ENCODE data around the gene SSBP3.

The SSBP3 gene

GRCh38 chr1:54410359-54410758 lies 4.2 kb upstream of the SSBP3 start:
- no peak for DNase-seq (ENCODE audit: low read depth in 2 of 2, low spot score in 1 of 2)

GRCh38 chr1:54409156-54410142 lies 3.3 kb upstream of the SSBP3 start:
- DNase-seq (ENCODE audit: low read depth in 2 of 2, low spot score in 1 of 2): no peak

- no peak for DNase-seq (ENCODE audit: low read depth in 2 of 2, low spot score in 1 of 2)
These were observed 2.2 kb upstream of the SSBP3 start for GRCh38 chr1:54408147-54409066.

- peak; percentile 29 to 46 for DNase-seq (ENCODE audit: low read depth in 2 of 2, low spot score in 1 of 2)
These were observed 1.4 kb upstream of the SSBP3 start for GRCh38 chr1:54407404-54408146.

GRCh38 chr1:54407154-54407403 lies 885 bp upstream of the SSBP3 start:
- DNase-seq (ENCODE audit: low read depth in 2 of 2, low spot score in 1 of 2): no peak

- no peak for DNase-seq (ENCODE audit: low read depth in 2 of 2, low spot score in 1 of 2)
These were observed 298 bp downstream of the SSBP3 start for GRCh38 chr1:54405898-54406293.

GRCh38 chr1:54404939-54405897 lies 976 bp downstream of the SSBP3 start:
- no peak for DNase-seq (ENCODE audit: low read depth in 2 of 2, low spot score in 1 of 2)

- no peak for DNase-seq (ENCODE audit: low read depth in 2 of 2, low spot score in 1 of 2)
These were observed 1.9 kb downstream of the SSBP3 start for GRCh38 chr1:54404263-54404662.

- no peak for DNase-seq (ENCODE audit: low read depth in 2 of 2, low spot score in 1 of 2)
These were observed 2.4 kb downstream of the SSBP3 start for GRCh38 chr1:54403808-54404261.

- DNase-seq (ENCODE audit: low read depth in 2 of 2, low spot score in 1 of 2): no peak
These were observed 2.8 kb downstream of the SSBP3 start for GRCh38 chr1:54403405-54403804.

- DNase-seq (ENCODE audit: low read depth in 2 of 2, low spot score in 1 of 2): no peak
These were observed 3.3 kb downstream of the SSBP3 start for GRCh38 chr1:54402896-54403295.

GRCh38 chr1:54401799-54402198 lies 4.4 kb downstream of the SSBP3 start:
- DNase-seq (ENCODE audit: low read depth in 2 of 2, low spot score in 1 of 2): no peak

GRCh38 chr1:54400329-54400728 lies 5.9 kb downstream of the SSBP3 start:
- no peak for DNase-seq (ENCODE audit: low read depth in 2 of 2, low spot score in 1 of 2)

GRCh38 chr1:54399765-54400164 lies 6.4 kb downstream of the SSBP3 start:
- DNase-seq (ENCODE audit: low read depth in 2 of 2, low spot score in 1 of 2): no peak

- no peak for DNase-seq (ENCODE audit: low read depth in 2 of 2, low spot score in 1 of 2)
These were observed 7.1 kb downstream of the SSBP3 start for GRCh38 chr1:54398963-54399528.

GRCh38 chr1:54397980-54398379 lies 8.2 kb downstream of the SSBP3 start:
- no peak for DNase-seq (ENCODE audit: low read depth in 2 of 2, low spot score in 1 of 2)

- DNase-seq (ENCODE audit: low read depth in 2 of 2, low spot score in 1 of 2): no peak
These were observed 9.1 kb downstream of the SSBP3 start for GRCh38 chr1:54397090-54397591.

GRCh38 chr1:54396261-54396933 lies 9.8 kb downstream of the SSBP3 start:
- no peak for DNase-seq (ENCODE audit: low read depth in 2 of 2, low spot score in 1 of 2)

GRCh38 chr1:54395281-54395934 lies 10.8 kb downstream of the SSBP3 start:
- no peak for DNase-seq (ENCODE audit: low read depth in 2 of 2, low spot score in 1 of 2)

All from stimulated activated CD8-positive, alpha-beta memory T cell treated with anti-CD3 and anti-CD28 coated beads, Interleukin-4, amount 100 ng/mL, for 4 hours (primary cell).